HG03135 (cell line): ENCODE measurements around the gene MAP3K4.

Source experiments
- ATAC-seq: cut with Tn5 transposase; IDR thresholded peaks from one replicate; pipeline ENCODE4 v1.9.1; 2021; ENCODE audit warnings: mild to moderate bottlenecking, moderate library complexity; ENCODE audit not compliant: unreplicated experiment

Gene MAP3K4

GRCh38 chr6:161163466-161164181 lies 172.1 kb downstream of the MAP3K4 start:
- no peak for ATAC-seq

DNA sequence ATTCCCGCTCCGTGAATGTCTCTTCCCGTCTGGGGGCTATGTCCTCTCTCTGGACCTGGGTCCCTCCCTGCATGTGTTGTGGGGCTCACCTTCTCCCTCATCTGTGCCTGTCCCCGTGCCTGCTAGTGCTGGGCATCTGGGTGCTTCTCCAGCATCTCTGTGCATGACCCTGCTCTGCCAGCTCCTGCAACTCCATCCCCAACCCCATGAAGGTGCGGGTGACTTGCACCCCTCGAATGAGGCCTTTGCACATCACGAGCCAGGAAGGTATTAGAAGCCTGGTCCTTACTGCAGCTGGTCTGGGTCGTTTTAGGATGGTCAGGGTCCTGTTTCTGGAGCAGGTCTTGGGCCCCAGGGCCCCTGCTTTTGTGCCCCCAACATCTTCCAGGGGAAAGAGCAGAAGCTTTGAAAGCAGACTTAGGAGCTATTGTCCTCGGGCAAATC lies 172.6 kb downstream of the MAP3K4 start:
- ATAC-seq, result no peak

- ATAC-seq, result no peak
These were observed 174.6 kb downstream of the MAP3K4 start for GRCh38 chr6:161166176-161166575.

- no peak for ATAC-seq
These were observed 175.1 kb downstream of the MAP3K4 start for GRCh38 chr6:161166677-161167076.
